ENCODE measurements around the gene LEFTY1. TPM values are rescaled to one million over a fixed set of nuclear protein-coding genes. Genes with fewer than 3 reads are reported as not detected.

LEFTY1 gene
- total and polyA plus RNA-seq, 2 of the 4 experiments (the other 2 are of a cell fraction) = not detected

DNA sequence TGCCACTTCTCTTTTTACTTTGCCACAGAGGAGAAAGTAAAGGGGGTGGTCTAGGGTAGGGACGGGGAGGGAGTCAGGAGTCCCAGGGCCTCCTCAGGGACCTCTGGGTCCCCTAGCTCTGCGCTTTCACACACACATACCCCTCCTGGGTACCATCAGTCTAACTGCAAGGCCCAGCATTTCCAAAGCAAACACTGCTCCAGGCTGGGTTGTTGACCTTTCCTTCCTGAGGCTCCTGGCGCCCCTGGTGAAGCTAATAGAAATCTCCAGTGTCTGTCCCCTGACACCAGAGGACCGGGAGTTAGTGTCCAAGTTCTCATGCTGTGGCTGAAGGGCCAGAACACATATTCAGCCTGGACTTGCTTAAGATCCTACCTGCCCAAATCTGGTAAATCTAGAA, 10.7 kb downstream of the LEFTY1 start:
- WGBS, 2 experiments (ENCODE audit: extremely low coverage in 2 of 2, insufficient read length in 1 of 2) = 94% methylated on average over 3 of the region's 4 CpGs; no CpG with 5 or more reads in 1 of the 2 experiments
- H2BK5ac ChIP-seq (ENCODE audit: low read depth, low read length, poor library complexity, severe bottlenecking) = no peak overlapping the region
- no peaks in the 10 kb centered on the region for H3K9me3 ChIP-seq (ENCODE audit: control insufficient read depth, insufficient read depth, low read length)
- H3K9ac ChIP-seq (ENCODE audit: low read depth, low read length) = no peak overlapping the region
- no peak overlapping the region for H3K18ac ChIP-seq (ENCODE audit: low read depth, low read length)
- no peak overlapping the region for H3K4me3 ChIP-seq (ENCODE audit: insufficient read depth, low read depth, low read length)
- H2AK9ac ChIP-seq (replicated peaks; ENCODE audit: low read depth, low read length, poor library complexity) = no peak overlapping the region
- H4K5ac ChIP-seq (ENCODE audit: low read depth, low read length) = no peak overlapping the region
- no peak overlapping the region for H4K8ac ChIP-seq (ENCODE audit: low read depth in 2 of 2, low read length in 2 of 2)
- no peak overlapping the region for H2BK20ac ChIP-seq (ENCODE audit: low read depth, low read length)
- H3K9me1 ChIP-seq (ENCODE audit: insufficient read depth, low read length) = peaks cover 14% of the 10 kb centered on the region
- CTCF ChIA-PET = interaction anchor here (0.9 kb wide), 1 partner anchor 85 kb away, joined by 3 read pairs; no protein-coding TSS in a partner anchor
- H2BK120ac ChIP-seq (ENCODE audit: low read depth, low read length) = no peak overlapping the region
- no peak overlapping the region for H3K4ac ChIP-seq (ENCODE audit: low read depth, low read length)
- H3K56ac ChIP-seq (ENCODE audit: extremely low read depth, insufficient read depth, low read length) = no peak overlapping the region
- no peak overlapping the region for H3K14ac ChIP-seq (replicated peaks; ENCODE audit: low read depth, low read length)
- DNase-seq (no peak), ATAC-seq (ENCODE audit: low read depth) (no peak)
- in situ Hi-C loops (cut with MboI; ENCODE audit: low sequenced_read_pairs) (no loop called here), intact Hi-C loops (cut with micrococcal nuclease) (no loop called here), dilution Hi-C loops (cut with HindIII; ENCODE audit: low sequenced_read_pairs, unreplicated experiment) (no loop called here)
- H3K36me3 ChIP-seq (ENCODE audit: control insufficient read depth, insufficient read depth, low read length) = peaks cover 23% of the 10 kb centered on the region; the same call in 1 of the 2 replicates
- H3K27me3 ChIP-seq (ENCODE audit: control insufficient read depth, insufficient read depth, low read length) = no peaks in the 10 kb centered on the region
- TF ChIP-seq RFX5 (IDR thresholded peaks at IDR 0.05; ENCODE audit: low read depth, low read length) (no peak), SMC3 (IDR thresholded peaks at IDR 0.05; ENCODE audit: low read depth, low read length) (no peak), RAD21 (IDR thresholded peaks at IDR 0.05; ENCODE audit: low read length) (no peak), POLR2A (IDR thresholded peaks at IDR 0.05; ENCODE audit: low read depth, low read length) (no peak), CEBPB (IDR thresholded peaks at IDR 0.05; ENCODE audit: low read depth, low read length) (no peak), RCOR1 (IDR thresholded peaks at IDR 0.05; ENCODE audit: insufficient replicate concordance, low read length) (no peak), MAFK (IDR thresholded peaks at IDR 0.05; ENCODE audit: low read depth, low read length) (no peak)
- H2AK5ac ChIP-seq (ENCODE audit: low read depth, low read length) = no peak overlapping the region
- POLR2A ChIA-PET (ENCODE audit: unreplicated experiment) = no interaction called here
- no peak overlapping the region for H3K27ac ChIP-seq (ENCODE audit: insufficient read depth, low read length)
- H2AFZ ChIP-seq (replicated peaks; ENCODE audit: low read length, poor library complexity) = no peak overlapping the region
- peaks cover 21 to 82% of the 10 kb centered on the region in 2 experiments for H3K79me1 ChIP-seq (ENCODE audit: low read depth in 1 of 2, low read length in 2 of 2)
- no peak overlapping the region for H2BK15ac ChIP-seq (ENCODE audit: low read depth, low read length)
- H3K4me1 ChIP-seq (ENCODE audit: control insufficient read depth, insufficient read depth, low read length) = peaks cover 12% of the 10 kb centered on the region; the same call in 1 of the 2 replicates
- no peak overlapping the region for H4K91ac ChIP-seq (ENCODE audit: insufficient read depth, low read depth, low read length)
- no TSS peak for BruUV-seq (replicated peaks)
- no peak overlapping the region for H3K4me2 ChIP-seq (ENCODE audit: low read depth, low read length)
- peaks cover 35% of the 10 kb centered on the region for H4K20me1 ChIP-seq (ENCODE audit: insufficient read depth, low read length)
- H3K23ac ChIP-seq (ENCODE audit: low read depth, low read length) = no peak overlapping the region
